GM19239 (cell line): ENCODE results near the gene CTBP1.

ENCODE experiments used
- DNase-seq: peaks from one replicate; pipeline ENCODE4 v3.0.0; 2011; ENCODE audit warnings: low spot score; ENCODE audit not compliant: insufficient read length
- FAIRE-seq: peaks from 2 replicates; lab custom pipeline; 2011; peaks lifted over from hg19 to GRCh38; lab: Jason Lieb, UNC

The CTBP1 gene

DNA sequence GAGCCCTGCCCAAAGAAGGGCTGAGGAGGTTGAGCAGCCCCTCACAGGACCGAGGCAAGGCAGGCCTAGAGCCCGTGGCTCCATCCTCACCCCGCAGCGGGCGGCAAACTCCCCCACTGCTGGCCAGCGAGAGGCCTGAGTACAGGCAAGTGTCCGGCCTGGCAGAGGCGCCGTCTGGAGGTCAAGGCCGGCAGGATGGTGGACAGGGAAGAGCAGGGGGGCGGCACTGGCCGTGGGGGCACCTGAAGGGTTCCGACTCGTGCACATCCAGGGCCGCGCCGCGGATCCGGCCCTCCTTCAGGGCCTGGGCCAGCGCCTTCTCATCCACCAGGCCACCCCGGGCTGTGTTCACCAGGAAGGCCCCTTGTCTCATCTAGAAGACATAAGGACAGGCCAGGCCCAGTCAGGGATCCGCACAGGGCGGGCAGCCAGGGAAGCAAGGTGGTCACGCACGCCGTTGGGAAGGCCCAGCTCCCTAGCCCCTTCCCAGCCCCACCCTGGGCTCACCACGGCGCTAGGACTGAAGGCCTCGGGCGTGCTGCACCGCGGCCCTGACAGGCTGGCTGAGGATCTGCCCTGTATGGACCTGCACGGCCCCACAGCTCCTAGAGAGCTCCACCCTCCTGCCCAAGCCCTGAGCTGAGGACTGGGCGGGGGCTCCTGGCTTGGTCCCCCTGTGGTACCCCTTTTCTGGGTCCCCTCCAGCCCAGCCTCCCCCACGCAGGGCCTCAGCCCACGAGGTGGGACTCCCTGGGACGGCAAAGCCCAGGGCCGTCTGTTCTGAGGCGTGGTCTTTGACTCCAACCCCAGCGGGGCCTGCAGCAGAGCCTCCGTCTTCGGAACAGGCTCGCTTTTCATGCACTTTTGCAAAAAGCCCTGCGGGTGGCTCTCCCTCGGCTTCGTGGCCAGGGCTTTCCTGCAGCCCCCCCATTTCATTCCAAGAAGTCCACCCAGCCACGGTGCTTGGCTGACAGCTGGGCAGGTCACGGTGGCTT lies 34.5 kb downstream of the CTBP1 start:
- DNase-seq (no peak), FAIRE-seq (no peak)

DNA sequence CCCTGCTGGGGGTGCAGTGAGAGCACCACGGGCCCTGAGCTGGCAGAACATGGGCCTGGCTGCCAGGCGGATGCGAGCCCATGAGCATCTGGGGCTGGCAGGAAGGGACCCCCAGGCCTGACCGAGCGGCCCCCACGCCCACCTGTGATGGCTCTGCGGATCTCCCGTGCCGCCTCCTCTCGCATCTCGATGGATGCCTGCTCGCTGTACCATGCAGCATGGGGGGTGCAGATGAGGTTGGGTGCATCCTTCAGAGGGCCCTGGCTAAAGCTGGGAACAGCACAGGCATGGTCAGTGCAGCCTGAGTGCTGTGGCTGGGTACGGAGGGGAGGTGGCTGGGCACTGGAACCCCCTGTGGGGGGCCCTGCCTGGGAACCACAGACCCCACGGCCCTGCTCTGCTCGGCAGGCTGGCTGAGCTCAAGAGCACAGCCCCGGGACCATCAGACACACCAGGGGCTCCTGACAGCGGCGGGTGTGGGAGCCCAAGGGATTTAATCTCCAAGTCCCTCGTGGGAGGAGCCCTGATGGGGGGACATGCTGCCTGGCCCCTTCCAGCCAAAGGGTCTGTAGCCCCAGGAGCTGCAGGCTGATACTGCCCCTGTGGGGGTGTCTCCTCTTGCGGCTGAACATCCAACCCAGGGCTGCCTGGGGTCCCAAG lies 35.5 kb downstream of the CTBP1 start:
- no peak for FAIRE-seq

DNA sequence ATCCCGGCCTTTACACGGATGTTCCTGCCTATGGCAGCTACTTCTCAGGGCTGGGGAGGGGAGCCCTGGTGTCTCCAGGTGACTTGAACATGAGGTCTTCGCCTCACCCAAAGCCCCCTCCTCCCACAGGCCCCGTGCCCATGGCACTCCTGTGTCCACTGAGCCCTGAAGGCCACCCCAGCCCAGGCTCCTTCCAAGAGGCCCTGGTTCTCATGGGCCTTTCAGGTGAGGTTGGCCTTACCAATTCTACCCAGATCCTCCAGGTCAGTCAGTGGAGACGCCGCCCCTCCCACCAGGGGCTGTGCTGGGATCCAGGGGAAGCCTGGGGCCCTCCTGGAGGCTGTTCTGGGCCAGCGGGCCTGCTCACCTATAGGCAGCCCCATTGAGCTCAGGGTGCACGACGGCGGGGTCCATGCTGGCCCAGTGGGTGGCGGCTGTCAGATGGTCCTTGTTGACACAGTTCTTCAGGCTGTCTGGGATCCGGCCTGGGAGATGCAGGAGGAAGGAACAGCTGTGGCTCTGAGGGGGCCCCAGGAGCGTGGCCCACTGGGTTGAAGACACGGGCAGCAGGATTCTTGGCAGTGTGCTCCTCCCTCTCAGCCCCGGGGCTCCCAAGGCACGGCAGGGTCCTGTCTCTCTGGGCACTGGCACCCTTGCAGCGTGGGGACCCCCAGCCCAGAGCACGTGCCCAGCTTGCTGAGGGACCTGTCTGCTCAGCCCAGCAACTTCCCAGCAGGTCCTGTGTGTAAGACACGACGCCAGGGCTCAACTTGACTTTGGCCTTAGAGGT lies 36.2 kb downstream of the CTBP1 start:
- DNase-seq, result no peak
- no peak for FAIRE-seq

More for the DNA sequence above, 35.5 kb downstream of the CTBP1 start:
- no peak for DNase-seq

DNA sequence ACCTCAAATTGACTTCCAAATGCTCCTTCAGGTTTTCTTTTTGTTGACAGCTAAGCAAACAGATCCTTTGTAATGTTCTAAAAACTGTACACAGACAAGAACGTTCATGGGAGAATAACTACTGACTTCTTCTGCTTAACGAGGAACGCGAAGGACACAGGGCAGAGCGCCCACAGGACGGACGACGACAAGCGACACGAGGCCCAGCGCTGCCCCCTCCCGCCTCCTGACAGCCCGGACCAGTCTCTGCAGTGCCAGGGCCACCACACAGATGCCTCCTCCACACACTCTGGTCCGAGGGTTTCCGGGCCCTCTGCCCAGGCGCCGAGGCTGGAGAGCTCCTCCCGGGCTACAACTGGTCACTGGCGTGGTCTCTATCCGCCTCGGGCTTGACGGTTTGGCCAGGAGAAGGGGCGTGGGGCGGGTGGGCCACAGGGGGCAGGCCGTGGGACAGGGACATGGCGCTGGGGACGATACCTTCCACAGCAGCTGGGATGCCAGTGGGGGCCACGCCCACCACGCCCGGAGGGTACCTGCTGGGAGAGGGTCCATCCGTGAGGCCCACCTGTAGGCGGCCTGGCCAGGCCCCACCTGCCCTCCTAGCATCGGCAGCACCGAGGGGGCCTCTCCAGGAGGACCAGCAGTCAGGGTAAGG lies 36.9 kb downstream of the CTBP1 start:
- DNase-seq (no peak), FAIRE-seq (no peak)

DNA sequence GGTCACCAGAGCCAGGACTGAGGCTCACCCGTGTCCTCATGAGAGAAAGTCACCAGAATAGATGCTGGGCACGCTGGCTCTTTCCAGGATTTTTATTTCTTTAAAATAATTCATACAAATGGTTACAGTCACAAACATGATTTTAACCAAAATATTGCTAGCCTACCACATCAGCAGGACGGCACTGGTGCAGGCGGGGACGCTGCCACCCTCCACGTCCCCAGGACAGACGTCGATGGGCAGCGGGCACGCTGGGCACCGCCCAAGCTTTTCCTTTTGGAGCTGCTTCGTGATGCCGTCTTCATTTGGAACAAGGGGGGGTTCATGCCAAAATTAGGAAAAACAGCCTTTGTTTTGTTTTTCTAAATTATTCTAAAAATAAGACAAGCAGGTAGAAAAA lies 37.6 kb downstream of the CTBP1 start:
- FAIRE-seq (no peak), DNase-seq (no peak)

DNA sequence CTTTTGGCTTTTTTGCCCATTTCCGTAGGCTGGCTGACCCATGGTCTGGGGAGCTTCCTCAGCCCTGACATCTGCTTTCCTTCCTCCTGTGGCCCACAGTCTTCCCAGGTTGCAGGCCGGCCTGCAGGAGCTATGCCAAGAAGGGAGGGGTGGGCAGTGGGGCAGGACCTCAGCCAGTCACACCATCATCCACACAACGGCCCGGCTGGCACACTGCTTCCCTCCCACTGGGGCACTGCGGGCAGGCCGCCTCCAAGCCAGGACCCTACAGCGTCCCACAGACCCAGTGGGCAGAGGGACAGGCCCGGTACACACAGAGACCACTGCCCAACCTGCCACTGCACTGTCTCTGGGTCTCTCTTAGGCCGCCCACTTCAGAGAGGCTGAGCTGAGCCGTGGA lies 38.0 kb downstream of the CTBP1 start:
- DNase-seq (no peak), FAIRE-seq (no peak)

DNA sequence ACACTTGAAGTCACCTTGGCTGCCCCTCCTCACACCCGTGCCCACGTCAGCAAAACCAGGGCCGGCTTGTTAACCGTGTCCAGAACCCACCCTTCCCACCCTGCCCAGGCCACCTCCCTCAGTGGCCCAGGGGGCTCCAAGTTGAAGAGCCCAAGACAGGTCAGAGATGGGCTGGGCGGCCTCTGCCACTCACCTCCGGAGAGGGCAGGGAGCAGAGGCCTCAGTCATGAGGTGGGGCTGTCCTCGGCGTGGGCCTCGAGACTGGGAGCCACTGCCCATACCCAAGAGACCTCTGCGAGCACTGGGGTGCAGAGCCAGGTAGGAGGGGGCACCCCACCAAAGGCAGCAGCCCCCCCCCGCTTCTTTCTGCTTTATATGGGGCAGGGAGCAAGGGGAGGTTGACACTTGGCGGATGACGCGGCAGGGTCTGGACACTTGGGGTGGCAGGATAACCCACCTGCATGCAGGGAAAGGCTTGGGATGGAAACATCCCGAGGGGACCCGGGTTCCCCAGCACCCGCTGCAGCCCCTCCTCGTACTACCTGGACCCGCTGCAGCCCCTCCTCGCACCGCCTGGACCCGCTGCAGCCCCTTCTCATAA lies 38.6 kb downstream of the CTBP1 start:
- DNase-seq (no peak), FAIRE-seq (no peak)

DNA sequence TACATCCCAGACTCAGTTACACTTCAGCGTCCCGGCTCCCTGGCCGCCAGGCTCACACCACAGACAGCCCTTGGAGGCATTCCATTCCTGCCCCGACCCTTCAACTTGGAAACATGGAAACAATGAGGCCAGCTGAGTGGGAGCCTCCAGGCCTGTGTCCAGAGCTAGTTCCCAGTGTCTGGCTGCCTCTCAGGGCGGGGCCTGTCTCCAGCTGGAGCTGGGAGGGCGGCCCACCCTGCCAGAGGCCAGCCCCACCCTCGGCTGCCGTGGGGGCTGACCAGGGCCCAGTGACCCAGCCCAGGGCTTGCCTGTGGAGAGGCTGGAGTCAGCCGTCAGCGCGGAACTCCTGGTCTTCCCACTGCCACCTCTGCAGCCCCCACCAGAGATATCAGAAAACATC lies 39.1 kb downstream of the CTBP1 start:
- FAIRE-seq (no peak), DNase-seq (no peak)

DNA sequence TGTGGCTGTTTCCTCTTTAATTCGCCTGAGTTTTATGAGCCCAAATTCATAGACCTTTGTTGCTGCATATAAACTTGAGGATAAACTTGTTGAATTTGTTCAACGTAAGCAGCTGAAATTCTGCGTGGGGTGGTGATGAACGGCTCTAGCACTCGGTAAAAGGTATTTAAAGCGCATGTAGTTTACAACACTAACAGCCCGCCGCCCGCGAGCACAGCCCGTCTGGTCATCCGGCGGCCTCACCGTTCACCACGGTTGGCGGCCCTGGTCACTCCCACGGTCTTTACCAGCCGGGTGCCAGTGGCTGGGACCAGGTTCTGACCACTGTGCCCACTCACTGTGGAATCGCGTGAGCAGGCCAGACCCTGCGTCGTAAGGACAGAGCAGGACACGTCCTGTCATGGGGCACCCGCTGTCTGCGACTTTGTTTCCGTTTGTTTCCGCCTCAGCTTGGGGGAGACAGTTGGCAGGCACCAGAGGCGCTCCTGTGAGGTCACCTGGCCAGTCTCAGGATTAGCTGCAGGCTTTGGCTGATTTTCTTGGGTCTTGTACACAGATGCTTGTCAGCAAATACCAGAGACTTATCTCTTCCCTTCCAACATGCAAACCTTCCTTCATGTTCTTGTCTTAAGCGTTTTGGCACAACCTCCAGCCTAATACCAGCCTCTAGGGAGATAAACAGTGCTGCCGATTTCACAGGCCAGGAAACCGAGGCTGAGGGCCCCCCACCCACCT lies 39.8 kb downstream of the CTBP1 start:
- no peak for FAIRE-seq
- DNase-seq, result no peak

DNA sequence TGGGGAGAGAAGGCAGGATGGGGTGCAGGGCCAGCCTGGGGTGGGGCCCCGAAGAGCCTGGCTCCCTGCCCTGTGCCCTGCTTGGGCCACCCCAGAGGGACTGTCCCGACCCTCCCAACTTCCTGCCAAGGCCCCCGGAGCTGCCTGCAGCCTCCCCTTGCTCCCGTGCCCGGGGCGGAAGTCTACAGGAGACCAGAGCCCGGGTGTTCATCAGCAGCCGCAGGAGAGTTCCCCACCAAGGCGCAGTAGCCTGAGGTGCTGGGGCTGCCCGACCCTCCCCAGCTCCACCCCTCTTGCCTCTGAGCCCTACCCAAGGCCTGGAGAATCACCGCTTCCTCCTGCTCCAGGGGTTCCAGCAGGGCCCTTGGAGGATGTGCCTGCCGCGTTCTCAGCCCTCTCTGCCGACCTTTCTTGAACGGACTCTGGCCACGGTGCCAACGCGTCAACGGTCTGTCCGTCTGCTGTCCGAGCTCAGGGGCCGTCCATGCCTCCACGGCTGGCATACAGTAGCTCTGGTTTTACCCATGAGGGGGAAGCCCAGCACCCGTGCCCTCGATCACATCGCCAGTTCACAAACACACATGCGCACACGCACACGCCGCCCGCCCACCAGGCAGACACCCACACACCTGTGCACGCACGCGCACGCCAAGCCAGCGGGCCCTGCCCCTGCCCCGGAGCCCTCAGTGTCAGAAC lies 40.5 kb downstream of the CTBP1 start:
- no peak for FAIRE-seq
- DNase-seq, result no peak

DNA sequence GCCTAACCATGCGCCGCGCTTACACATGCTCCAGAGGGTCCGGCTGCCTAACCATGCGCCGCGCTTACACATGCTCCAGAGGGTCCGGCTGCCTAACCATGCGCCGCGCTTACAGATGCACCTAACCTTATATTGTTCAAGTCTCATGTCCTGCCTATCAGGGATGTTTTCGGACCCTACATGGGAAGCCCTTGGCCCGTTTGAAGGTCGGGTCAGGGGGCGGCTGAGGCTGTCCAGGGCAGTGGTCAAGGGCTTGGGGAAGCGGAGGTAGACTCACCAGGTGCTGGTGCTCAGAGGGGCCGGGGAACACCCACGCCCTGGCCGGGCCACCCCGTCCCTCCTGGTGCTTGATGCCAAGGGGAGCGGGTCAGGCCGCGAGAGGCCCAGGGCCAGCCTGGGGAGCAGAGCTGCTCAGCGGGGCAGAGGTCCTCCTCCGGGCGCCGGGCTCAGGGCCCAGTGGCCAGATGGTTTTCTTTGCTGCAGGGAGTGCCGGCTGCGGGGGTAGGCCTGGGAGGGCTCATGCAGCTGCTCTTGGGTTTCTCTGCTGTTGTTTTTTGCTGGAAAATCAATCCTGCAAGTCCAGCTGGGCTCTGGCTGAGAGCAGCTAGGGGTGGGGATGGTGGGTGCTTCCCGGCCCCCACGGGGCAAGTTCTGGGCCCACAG lies 41.2 kb downstream of the CTBP1 start:
- FAIRE-seq (no peak), DNase-seq (no peak)

DNA sequence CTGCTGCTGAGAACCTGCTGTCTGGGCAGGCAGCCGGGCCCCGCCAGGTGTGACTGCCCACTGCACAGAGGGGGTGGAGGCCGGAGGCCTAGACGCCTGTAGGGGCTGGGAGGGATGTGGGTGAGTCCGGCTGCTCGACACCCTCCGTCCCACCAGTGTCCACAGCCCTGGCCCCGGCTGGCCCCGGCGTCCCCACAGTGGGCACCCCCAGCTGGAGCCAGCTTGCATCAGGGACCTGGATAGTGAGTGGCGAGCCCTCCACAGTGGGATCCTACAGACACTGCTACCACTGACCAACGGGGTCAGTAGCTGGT lies 41.8 kb downstream of the CTBP1 start:
- DNase-seq, result no peak
- FAIRE-seq, result no peak

DNA sequence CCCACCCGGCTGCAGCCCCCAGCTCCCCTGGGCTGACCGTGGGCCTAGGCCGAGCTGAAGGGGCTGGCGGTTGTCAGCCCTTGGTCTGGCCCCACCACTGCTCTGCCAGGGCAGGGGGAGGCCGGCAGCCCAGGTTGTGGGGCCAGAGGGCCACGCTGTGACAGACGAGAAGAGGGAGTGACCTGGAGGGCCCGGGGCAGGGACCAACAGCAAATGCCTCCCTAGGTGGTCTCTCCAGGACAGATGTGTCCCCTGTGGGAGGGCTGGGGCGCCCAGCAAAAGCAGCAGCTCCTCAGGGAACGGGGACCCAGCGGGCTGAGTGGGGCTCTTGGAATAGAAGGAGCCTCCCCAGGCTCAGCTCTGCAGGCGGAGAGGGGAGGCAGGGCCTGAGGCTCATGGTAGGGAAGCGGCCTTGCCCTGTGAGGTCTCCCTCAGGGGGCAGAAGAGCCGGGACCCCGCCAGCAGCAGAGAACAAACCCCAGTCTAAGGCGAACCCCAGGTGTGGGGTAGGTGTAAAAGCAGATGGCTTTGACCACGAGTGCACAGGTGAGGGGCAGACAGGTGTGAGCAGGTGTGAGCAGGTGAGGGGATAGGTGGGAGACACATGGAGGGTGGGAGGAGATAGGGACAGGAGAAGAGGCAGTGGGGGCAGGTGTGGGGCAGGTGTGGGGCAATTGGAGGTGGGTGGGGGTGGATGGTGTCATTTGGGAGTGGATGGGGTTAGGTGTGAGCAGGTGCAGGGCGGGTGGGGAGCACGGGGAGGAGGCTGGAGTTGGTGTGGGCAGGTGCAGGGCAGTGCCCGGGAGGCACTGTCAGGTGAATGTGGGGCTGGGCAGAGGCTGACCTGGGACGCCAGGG lies 42.4 kb downstream of the CTBP1 start:
- FAIRE-seq, result no peak
- DNase-seq, result no peak

DNA sequence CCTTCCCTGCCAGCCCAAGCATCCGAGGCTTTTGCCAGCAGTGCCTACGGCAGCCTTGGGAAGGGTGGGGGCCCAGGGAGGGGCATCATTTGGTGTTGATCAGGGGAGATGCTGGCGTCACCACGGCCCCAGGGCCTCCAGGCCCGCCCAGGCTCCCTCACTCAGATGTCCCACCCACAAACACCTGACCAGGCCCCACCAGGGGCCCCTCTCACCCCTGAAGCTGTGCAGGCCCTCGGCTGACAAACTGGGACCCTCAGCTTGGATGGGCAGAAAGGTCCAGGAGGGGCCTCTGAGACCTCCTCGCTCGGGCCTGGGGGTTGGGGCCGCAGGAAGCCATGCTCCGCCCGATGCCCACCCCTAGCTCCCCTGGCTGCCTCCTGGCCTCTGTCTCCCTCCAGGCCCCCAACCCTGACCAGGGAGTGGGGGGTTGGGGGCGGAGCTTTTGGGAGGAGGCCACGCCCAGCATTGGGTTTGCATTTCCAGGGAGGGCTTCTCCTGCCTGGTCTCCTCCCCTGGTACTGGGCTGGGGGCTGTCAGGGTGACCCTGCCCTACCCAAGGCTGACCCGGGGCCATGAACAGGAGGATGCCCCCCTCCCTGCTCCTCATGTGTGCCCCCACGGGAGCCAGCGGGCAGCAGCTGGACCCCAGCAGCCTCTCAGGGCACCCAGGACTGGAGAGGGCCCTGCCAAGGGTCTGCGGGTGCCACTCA lies 43.2 kb downstream of the CTBP1 start:
- no peak for FAIRE-seq
- no peak for DNase-seq

DNA sequence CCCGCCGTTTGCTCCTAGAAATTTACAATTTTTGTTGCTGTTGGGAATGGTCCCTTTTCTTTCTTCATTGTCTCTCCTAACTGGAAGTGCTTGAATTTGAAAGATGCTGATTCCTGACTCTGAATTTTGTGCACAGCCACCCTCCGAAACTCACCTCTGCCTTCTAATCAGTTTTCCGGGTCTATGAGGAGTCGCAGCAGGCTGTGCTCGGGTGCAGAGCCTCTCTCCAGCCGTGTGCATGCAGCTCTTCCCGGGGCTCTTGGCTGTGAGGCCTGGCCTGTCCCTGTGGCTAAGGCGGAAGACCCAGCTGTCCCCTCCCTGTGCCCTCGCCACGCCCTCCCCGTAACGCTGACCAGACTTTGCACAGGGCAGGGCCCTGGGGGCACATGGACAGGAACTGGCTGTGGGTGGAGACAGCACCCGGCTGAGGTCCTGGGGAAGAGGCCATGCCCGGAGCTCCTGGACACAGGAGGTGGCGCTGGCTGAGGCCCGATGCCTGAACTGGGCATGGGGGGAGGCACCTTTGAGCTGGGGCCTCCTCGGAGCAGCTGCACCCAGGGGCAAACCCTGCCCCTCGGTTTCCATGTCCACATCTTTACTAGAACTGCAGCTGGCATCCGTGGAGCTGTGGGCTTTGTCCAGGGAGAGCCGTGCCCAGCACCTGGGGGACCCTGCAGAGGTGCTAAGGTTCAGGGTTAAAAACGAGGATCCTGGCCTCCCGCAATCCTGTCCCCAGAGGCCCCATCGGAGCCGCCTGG lies 43.9 kb downstream of the CTBP1 start:
- DNase-seq (no peak), FAIRE-seq (no peak)

DNA sequence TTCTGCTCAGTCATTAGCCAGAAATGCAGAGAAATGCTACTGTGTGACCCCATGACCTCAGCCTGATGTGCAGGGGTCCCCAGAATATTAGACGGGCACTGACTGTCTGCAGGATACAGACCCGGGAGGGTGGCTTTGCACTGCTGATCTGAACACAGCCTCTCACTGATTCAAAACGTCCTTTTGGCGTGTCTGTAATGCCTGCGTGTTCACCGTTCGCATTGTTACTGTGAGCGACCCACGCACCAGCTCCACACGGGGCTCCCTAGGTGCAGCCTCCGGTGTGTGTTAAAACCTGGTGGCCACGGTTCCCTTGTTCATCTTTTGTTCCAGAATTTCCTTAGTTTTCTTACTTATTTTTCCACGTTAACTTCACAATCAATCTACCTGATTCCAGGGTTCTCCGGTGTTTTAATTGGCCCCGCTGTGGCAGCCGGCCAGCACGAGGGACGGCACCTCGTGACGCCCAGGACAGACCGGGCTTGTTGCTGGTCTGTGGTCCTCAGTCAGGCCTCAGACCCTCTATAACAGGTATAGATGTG lies 44.6 kb downstream of the CTBP1 start:
- DNase-seq, result no peak
- no peak for FAIRE-seq
